HG02852 (cell line): ENCODE data around the gene PTGIR.

Experiments
- ATAC-seq: cut with Tn5 transposase; IDR thresholded peaks from one replicate; pipeline ENCODE4 v1.9.1; 2021; ENCODE audit warnings: mild to moderate bottlenecking, moderate library complexity; ENCODE audit not compliant: unreplicated experiment

PTGIR gene, protein sequence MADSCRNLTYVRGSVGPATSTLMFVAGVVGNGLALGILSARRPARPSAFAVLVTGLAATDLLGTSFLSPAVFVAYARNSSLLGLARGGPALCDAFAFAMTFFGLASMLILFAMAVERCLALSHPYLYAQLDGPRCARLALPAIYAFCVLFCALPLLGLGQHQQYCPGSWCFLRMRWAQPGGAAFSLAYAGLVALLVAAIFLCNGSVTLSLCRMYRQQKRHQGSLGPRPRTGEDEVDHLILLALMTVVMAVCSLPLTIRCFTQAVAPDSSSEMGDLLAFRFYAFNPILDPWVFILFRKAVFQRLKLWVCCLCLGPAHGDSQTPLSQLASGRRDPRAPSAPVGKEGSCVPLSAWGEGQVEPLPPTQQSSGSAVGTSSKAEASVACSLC

GRCh38 chr19:46624958-46625661 lies at the start of gene PTGIR:
PTGIR (minus strand) TSS chr19:46625089; CDS start chr19:46624225, 864 bp downstream.
- no peak for ATAC-seq

- no peak for ATAC-seq
These were observed 45.9 kb upstream of the PTGIR start for GRCh38 chr19:46670813-46671212.

- ATAC-seq, result no peak
These were observed 43.8 kb upstream of the PTGIR start for GRCh38 chr19:46668662-46669061.

DNA sequence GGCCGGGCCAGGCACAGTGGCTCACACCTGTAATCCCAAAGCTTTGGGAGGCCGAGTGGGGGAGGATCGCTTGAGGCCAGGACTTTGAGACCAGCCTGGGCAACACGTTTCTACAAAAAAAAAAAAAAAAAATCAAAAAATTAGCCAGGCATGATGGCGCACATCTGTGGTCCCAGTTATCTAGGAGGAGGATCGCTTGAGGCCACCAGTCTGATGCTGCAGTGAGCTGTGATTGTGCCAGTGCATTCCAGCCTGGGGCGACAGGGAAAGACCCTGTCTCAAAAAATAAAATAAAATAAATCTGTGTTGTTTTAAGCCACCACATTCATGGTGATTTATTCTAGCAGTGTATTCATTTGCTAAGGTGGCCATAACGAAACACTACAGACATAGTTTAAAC lies 40.2 kb upstream of the PTGIR start:
- no peak for ATAC-seq

DNA sequence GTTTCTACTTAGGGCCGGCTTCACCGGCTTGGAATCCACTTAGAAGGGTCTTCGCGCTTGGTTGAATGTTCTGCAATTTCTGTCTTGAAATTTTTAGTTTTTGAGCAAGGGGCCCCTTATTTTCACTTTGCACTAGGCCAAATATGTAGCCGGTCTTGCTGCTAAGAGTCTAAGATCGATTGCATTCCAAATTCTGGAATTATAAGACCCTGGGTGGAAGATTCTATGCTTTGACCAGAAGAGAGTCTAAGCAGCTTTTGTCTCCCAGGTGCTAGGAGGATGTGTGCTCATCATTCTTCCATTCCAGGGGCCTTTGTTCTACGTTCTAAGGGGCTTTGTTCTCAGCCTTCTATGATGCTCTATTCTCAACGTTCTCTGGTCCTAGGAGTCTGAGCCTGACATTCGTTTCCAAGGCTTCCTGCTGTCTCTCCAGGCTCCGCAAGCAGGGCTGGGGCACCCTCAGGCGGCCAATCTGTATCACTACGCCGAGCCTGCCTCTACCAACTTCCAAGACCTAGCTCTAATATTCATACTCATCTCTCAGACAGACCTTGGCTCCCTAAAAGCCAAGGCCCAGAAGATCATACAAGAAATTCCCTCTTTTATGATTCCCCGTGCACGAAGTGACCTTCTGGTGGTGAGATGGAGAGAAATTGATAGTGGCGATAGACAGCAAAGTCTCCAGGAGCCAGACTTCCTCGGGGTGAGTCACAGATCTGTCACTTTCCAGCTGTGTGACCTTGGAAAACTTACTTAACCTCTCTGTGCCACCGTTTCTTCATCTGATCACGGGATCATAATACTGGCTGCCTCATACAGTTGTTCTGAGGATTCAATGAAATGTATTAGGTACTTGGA lies 37.1 kb upstream of the PTGIR start:
- ATAC-seq, result no peak

DNA sequence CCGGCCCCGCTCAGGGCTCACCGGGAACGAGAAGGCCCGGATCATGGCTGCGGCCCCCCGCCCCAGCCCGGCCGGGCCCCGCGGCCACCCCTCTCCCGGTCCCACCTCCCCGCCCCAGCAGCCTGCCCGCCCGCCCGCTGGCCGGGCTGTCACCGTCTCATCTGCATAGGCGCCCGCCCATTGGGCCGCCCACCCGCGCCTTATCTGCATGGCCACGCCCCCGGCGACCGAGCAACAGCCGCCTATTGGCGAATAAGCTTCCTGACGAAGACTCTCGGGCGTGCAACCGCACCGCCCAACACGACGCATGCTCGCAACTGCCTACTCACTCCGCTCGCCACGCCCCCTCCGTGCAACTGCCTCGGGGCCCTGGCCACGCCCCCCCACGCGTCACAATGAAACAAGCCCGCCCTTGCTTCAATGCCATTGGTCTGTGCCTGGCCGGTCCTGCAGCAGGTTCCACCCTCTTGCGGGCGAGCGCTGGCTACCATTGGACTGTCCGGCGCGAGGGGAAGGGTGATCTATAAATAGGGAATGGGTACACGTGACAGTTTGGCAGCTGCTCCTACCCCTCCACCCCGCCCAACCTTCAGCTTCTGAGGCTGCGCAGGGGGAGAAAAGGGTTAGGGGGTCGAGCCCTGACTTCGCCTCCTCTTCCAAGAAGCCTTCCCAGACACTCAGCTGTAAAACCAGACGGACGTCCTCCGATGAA lies 36.3 kb upstream of the PTGIR start, which contains the start of gene DACT3:
DACT3 (minus strand) TSS at position 163 of the 712 bp plus-strand sequence; CDS start at position 45, 118 bp downstream.
- peak; percentile 89 for ATAC-seq

DNA sequence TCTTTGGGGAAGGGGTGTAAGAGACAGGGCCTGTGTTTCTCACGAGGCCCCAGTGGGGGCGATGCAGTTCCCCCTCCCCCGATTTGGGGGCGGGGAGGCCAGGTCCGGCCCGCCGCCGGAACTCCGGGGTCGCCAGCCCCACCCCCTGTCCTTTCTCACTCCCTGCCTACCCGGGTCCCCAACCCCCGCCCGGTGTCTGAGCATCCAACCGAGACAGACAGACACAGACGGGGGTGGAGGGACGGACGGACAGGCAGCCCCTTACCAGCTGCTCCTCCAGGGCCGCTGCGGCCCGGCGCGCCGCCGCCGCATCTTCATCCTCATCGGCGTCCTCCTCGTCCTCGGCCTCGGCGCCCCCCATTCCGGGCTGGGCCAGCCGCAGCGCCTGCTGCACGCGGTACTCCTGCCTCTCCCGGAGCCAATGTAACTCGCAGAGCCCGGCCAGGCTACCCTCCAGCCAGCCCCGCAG lies 35.7 kb upstream of the PTGIR start:
- peak; percentile 11 for ATAC-seq

DNA sequence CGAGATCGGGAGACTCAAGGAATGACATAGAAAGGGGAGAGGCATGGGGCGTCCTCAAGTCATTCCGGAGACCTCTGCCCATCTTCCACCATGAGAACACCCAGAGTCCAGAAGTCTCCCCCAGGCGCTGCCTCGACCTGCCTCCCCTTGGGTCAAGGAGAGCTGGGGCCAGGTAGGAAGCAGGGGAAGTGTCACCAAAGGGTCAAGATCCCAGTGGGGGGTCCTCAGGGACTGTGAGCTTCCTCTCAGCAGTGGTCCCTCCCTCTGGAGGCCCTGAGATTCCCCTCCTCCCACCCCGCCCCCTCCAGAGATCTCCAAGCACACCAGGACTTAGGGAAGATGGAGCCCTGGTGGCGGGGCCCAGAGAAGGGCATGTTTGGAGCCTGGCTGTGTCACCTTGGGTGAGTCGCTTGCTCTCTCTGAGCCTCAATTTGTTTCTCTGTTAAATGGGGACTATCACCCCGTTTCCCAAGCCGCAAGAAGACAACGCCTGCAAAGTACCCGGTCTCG lies 35.2 kb upstream of the PTGIR start:
- ATAC-seq, result no peak

GRCh38 chr19:46659151-46660007 lies 34.5 kb upstream of the PTGIR start:
- ATAC-seq, result no peak

DNA sequence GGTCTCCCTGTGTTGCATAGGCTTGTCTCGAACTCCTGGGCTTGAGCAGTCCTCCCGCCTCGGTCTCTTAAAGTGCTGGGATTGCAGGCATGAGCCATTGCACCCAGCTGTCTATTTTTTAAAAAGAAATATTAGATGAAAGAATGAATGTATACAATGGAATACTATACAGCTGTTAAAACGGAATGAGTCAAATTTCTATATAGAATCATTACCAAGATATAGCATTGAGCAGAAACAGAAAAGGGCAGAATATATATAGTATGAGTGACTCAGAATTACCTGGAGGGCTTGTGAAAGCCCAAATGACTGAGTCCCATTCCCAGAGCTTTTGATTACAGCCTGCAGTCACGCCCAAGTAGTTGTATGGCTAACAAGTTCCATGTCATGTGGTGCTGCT lies 31.7 kb upstream of the PTGIR start:
- no peak for ATAC-seq

DNA sequence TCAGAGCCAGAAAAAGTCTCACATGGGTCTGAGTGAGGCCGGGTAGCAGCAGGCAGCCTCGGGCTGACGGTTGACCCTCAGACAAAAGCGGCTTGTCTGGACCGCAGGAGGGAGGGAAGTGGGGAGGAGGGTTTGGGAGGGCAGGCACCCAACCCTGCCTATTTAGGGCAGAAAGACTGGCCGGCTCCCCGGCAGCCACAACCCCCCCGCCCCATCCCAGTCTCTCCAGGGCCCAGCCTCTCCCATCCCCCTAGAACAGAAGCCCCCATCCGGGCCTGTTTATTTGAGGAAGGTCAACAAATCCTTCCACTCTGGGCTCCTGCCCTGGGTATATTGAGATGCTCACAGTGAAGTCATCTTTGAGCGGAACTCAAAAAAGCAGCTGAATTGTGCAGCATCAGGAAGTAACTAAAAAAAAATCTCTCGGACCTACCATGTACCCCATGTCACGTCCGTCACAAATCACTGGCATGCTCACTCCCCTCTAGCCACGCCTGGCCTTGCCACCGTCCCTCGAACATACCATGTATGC lies 29.8 kb upstream of the PTGIR start:
- no peak for ATAC-seq

GRCh38 chr19:46650445-46650844 lies 25.6 kb upstream of the PTGIR start:
- ATAC-seq, result no peak

- no peak for ATAC-seq
These were observed 24.4 kb upstream of the PTGIR start for GRCh38 chr19:46648961-46649960.

DNA sequence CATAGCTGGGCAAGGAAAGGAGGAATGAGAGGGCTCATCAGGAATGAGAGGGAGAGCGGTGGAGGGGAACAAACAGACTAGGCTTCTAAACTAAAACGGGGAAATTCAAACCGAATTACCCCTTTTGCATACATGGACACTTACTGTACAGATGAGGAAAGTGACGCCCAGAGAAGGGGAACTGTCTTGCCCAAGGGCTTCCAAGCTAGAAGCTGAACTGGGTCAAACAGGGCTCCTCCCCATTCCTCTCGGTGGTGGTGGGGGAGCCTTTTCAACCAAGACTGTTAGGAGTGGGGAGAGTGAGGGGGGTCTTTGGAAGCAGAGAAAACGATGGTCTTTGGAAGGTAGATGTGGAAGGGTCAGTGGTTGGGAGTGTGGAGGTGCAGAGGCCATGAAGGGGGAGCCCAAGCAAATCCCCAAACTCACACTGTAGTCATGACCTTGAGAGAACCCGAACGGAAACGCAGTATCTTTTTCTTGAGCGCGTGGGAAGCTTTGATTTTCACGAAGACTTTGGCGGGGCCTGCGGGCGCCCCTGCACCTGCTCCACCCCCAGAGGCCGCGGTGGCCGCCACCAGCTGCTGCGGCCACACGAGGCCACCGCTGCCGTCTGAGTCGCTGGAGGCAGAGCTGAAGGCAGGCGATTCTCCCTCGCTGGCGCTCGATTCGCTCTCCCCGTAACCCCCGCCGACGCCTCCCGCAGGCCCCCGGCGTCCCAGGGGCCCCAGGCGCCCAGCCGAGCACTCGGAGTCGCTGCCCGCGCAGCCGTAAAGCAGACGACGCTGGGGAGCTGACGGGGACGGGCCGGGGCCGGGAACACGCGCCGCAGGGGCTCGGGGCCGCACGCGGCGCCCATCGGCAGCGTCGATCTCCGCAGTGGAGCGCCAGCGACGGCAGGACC lies 23.4 kb upstream of the PTGIR start:
- ATAC-seq, result no peak

DNA sequence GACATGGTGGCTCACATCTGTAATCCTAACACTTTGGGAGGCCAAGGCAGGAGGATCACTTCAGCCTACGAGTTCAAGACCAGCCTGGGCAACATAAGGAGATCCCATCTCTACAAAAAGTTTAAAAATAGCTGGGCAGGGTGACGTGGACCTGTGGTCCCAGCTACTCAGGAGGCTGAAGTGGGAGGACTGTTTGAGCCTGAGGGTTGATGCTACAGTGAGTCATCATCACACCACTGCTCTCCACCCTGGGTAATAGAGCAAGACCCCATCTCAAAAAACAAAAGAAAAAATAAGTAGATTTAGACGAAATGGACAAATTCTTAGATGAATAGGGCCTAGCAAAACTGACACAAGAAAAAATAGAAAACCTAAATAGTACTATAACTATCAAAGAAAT lies 21.5 kb upstream of the PTGIR start:
- no peak for ATAC-seq

- no peak for ATAC-seq
These were observed 19.8 kb upstream of the PTGIR start for GRCh38 chr19:46644720-46645119.

DNA sequence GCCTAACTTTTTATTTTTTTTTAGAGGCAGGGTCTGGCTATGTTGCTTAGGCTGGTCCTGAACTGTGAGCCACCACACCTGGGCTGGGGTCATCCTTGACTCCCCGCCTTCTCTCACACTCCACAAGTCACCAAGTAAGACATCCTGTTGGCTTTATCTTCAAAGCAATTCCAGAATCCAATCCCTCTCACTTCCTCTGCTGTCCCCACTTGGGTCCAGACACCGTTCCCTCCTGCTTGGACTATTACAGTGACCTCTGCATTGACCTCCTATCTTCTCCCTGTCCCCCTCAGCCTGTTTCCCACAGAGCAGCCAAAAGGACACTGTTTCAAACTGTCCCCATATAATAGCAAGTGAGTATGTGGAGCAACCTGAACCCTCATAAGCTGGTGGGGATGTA lies 15.8 kb upstream of the PTGIR start:
- no peak for ATAC-seq
